Lower lobe of right lung (tissue), 2 donors: ENCODE data around the gene KCNIP1. TPM values are rescaled to one million over a fixed set of nuclear protein-coding genes. Genes with fewer than 3 reads are reported as not detected.
"Not testable (repeated sequence)": the region's sequence is repeated elsewhere in the genome, so short reads cannot be mapped to it uniquely, and the experiment has no call there.

Source experiments
- ATAC-seq, 2 donors: fragments of 200-7000 bp; cut with Tn5 transposase; one replicate each; pipeline ENCODE4 v1.9.1; 2020 to 2022; ENCODE audit warnings: mild to moderate bottlenecking in 2 of 2, moderate library complexity in 2 of 2
- DNase-seq: peaks from one replicate; pipeline ENCODE4 v3.0.0-alpha.2; 2020
- H3K27ac ChIP-seq: fragments of 200-600 bp; one replicate; pipeline ENCODE4 v1.8.0; 2022
- H3K27me3 ChIP-seq: fragments of 200-600 bp; one replicate; pipeline ENCODE4 v1.8.0; 2022; ENCODE audit warnings: low read depth
- H3K36me3 ChIP-seq: fragments of 200-600 bp; one replicate; pipeline ENCODE4 v1.8.0; 2022; ENCODE audit warnings: mild to moderate bottlenecking
- H3K4me1 ChIP-seq: fragments of 200-600 bp; one replicate; pipeline ENCODE4 v1.8.0; 2022
- H3K4me3 ChIP-seq: fragments of 200-600 bp; one replicate; pipeline ENCODE4 v1.8.0; 2022; ENCODE audit warnings: mild to moderate bottlenecking
- H3K9me3 ChIP-seq: fragments of 200-600 bp; one replicate; pipeline ENCODE4 v1.8.0; 2022
- CTCF ChIP-seq: fragments of 200-600 bp; IDR thresholded peaks from one replicate; pipeline ENCODE4 v1.8.0; 2022; ENCODE audit warnings: antibody characterized with exemption, mild to moderate bottlenecking
- intact Hi-C: fragments of 100-400 bp; cut with DNase I; formaldehyde crosslinking; loops from one replicate; pipeline ENCODE4 v1.11.0; 2022
- total RNA-seq: library from RNA; stranded (reverse); fragmentation: NEBNext Ultra II Directional; extraction: Animal tissue kit (Norgen Biotek cat#: 25700); gene quantifications from one replicate; pipeline ENCODE4 v1.2.1, GENCODE V29; 2021
- donor health status: DM: no; HTN: yes; CAD: no; lungs with severe emphysema.

The KCNIP1 gene
- total RNA-seq, 1 donor from 2014 or later: 1.7 TPM

- no peak for TF ChIP-seq CTCF
- Histone ChIP-seq H3K27me3 (peaks cover 5% of the 10 kb centered on the region), H3K27ac (no peak overlapping the region), H3K9me3 (no peaks in the 10 kb centered on the region), H3K4me1 (peaks cover 18% of the 10 kb centered on the region), H3K36me3 (no peaks in the 10 kb centered on the region), H3K4me3 (no peak overlapping the region)
- DNase-seq (no peak), ATAC-seq (no peak)
- intact Hi-C loops: no loop called here
These were observed 247.0 kb downstream of the KCNIP1 start for GRCh38 chr5:170750791-170751190.

- no peaks in the 10 kb centered on the region for H3K27me3 ChIP-seq
- H3K4me3 ChIP-seq: no peak overlapping the region
- no peak for TF ChIP-seq CTCF
- peaks cover 13% of the 10 kb centered on the region for H3K4me1 ChIP-seq
- no peaks in the 10 kb centered on the region for H3K36me3 ChIP-seq
- DNase-seq (no peak), ATAC-seq (no peak)
- H3K27ac ChIP-seq: no peak overlapping the region
- no peaks in the 10 kb centered on the region for H3K9me3 ChIP-seq
- intact Hi-C loops: no loop called here
These were observed 247.8 kb downstream of the KCNIP1 start for GRCh38 chr5:170751631-170752030.

- H3K4me3 ChIP-seq: no peak overlapping the region
- H3K27ac ChIP-seq: no peak overlapping the region
- no peak for TF ChIP-seq CTCF
- intact Hi-C loops: no loop called here
- no peaks in the 10 kb centered on the region for H3K27me3 ChIP-seq
- no peaks in the 10 kb centered on the region for H3K9me3 ChIP-seq
- H3K36me3 ChIP-seq: no peaks in the 10 kb centered on the region
- H3K4me1 ChIP-seq: peaks cover 20% of the 10 kb centered on the region
- ATAC-seq: no peak
- DNase-seq: no peak
These were observed 248.7 kb downstream of the KCNIP1 start for GRCh38 chr5:170752257-170753215.

GRCh38 chr5:170753311-170753710, 249.5 kb downstream of the KCNIP1 start:
- Histone ChIP-seq H3K4me1 (peaks cover 21% of the 10 kb centered on the region), H3K36me3 (no peaks in the 10 kb centered on the region), H3K27ac (no peak overlapping the region), H3K9me3 (no peaks in the 10 kb centered on the region), H3K27me3 (no peaks in the 10 kb centered on the region), H3K4me3 (no peak overlapping the region)
- ATAC-seq (no peak), DNase-seq (no peak)
- TF ChIP-seq CTCF: no peak
- intact Hi-C loops: no loop called here

- DNase-seq, intact Hi-C loops, H3K4me3 ChIP-seq, H3K36me3 ChIP-seq, H3K27ac ChIP-seq, ATAC-seq, H3K27me3 ChIP-seq, H3K9me3 ChIP-seq: not testable (repeated sequence)
- peaks cover 21% of the 10 kb centered on the region for H3K4me1 ChIP-seq
These were observed 250.7 kb downstream of the KCNIP1 start for GRCh38 chr5:170754508-170754907.
